EH (cell line): Measurements from ENCODE around the gene CCDC30.
"Not testable (repeated sequence)": the region's sequence is repeated elsewhere in the genome, so short reads cannot be mapped to it uniquely, and the experiment has no call there.

Experiments used
- DNase-seq: peaks from one replicate; pipeline ENCODE4 v3.0.0-alpha.2; 2015; ENCODE audit warnings: low read depth

CCDC30 gene

DNA sequence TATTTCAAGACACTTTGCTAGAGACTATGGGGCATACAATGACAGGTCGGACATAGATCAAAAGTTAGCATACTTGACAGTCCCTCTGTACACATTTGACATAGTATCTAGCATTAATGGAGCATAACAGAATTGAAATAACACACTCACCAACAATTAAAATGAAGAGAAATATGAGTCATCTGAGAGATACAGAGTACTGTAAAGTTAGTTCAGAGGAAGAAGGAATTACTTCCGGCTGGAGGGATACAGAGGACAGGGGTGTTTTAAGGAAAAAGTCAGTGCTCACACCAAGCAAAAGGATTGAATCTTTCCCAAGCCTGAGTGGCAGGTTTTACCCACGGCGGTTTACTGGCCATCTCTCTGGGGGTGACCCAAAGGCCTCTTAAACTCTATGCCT is 9.7 kb upstream of the CCDC30 start:
- peak; percentile 2 for DNase-seq

DNA sequence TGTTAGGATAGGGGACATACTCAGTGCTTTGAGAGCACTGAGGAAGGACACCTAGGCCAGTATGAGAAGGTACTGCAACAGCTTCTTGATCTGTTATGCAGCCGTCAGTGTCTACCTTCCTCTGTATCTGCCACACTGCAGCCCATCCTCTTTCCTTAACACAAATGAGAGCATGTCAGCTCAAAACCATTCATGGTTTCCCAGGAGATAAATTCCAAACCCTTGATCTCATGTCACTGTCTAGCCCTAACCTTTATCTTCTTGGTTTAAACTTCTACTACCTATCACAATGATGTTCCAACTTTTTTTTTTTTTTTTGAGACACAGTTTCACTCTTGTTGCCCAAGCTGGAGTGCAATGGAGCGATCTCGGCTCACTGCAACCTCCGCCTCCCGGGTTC is 8.7 kb upstream of the CCDC30 start:
- no peak for DNase-seq

DNA sequence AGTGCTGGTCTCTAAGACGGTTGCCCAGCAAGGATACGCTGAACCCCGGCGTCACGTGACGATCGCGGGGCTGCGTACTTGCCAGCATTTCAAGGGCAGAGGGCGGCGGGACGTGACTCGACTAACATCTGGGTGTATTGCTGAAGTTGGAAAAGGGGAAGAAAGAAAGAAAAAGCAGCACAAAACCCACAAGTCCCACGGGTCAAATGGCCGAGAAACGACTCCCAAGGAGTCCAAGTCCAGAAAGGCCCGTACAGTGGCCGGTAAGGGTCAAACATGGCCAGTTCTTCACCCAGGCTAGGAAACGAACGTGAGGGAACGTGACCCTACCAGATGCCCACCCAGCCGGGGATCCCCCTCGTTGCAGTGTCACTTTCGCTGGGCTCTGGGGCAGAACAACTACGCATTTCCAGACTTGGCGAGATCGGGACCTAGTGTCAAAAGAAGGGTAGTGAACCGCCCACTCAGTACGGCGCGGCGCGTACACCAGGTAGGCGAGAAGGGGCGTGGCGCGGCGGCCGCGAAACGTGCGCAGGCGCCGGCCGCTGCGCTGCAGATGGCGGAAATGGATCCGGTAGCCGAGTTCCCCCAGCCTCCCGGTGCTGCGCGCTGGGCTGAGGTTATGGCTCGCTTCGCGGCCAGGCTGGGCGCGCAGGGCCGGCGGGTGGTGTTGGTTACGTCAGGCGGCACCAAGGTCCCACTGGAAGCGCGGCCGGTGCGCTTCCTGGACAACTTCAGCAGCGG is 6.9 kb upstream of the CCDC30 start, which contains the start of the genes PPCS and ZMYND12:
Gene PPCS, plus strand, starts transcription at position 534 of the 744 bp plus-strand sequence. Its CDS starts 23 bp downstream, at position 557.
Gene ZMYND12, minus strand, starts transcription at position 13 of the 744 bp plus-strand sequence. CDS start 25 bp downstream, outside the sequence.
- DNase-seq, result peak; percentile 84

DNA sequence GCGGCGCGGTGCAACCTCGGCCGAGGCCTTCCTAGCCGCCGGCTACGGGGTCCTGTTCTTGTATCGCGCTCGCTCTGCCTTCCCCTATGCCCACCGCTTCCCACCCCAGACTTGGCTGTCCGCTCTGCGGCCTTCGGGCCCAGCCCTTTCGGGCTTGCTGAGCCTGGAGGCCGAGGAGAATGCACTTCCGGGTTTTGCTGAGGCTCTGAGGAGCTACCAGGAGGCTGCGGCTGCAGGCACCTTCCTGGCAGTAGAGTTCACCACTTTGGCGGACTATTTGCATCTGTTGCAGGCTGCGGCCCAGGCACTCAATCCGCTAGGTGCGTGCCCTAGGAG is 6.4 kb upstream of the CCDC30 start:
- peak; percentile 69 for DNase-seq

DNA sequence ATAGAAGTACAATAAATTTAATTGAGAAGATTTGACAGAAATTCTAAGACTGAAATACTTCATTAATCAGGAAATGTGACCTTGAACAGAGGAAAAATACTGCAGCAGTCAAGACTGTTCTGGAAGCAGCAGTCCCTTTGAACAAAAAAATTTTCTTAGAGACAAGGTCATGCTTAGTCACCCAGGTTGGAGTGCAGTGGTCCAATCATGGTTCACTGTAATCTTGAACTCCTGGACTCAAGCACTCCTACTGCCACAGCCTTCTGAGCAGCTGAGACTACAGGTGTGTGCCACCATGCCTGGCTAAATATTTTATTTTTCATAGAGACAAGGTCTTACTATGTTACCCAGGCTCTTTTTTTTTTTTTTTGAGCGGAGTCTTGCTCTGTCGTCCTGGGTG is 1.9 kb upstream of the CCDC30 start:
- no peak for DNase-seq

DNA sequence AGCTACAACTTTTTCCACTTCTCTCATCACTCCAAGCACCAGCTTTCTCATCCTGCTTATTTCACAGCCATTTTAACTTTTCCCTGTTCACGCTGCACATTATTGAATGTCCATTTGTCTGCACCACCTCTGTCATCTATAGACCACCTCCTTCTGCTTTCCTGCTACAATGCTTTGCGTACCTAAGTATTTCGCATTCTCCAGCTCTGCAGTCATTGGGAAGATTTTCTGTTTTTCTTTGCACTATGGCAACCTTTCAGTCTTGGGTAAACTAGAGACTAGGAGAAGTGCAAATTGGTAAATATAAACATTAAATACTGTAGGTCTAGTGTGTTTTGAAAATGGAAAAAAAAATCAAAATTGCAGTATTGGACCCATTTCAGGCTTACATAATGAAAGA is 835 bp downstream of the CCDC30 start:
- no peak for DNase-seq

DNA sequence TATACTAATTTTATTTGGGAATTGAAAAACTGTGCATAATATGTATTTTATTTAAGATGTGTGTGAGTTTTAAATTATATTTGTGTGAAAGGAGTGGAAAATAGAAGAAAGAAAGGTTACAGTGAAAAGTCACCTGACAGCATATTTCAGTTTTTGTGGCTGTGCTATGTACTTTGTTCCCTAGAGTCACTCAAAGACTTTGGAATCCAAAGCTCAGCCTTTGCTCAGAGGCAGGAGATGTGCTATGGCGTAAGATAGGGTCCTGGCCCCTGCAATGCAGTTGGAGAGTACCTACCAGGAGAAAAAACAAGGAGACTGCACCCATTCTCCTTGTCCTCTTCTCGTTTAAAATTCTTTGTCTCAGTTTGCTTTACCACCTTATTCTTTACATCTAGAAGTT is 2.9 kb downstream of the CCDC30 start:
- DNase-seq, result no peak

DNA sequence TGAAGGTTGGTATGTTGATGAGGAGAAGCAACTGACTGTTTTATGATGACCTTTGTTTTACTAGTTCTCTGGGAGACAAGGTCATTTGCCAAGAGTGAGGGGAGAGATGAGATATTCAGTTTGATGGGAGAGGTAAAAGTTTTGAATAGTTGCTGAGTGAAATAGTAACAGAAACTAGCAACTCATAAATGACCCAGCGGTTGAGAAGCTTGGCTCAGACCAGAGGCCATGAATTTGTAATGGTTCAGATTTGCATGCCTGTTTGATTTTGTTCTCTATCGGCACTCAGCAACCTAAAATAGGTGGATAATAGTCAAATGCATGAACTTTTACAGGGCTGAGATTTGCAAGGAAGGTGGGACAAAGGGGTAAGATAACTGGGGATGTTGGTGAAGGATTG is 6.6 kb downstream of the CCDC30 start:
- no peak for DNase-seq

DNA sequence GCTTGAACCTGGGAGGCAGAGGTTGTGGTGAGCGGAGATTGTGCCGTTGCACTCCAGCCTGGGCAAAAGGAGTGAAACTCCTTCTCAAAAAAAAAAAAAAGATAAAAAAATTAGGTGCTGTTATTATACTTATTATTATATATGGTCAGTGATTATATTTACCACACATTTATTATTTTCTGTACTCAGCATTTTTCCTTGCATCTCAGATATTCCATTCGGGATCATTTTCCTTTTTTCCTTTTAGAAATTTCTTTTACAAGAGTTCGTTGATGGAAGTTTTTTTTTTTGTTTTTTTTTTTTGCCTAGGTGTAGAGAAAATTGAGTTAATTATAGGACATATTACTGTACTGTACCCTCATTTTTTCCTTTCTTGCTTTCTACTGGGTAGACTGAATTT is 13.5 kb downstream of the CCDC30 start:
- DNase-seq, result no peak

DNA sequence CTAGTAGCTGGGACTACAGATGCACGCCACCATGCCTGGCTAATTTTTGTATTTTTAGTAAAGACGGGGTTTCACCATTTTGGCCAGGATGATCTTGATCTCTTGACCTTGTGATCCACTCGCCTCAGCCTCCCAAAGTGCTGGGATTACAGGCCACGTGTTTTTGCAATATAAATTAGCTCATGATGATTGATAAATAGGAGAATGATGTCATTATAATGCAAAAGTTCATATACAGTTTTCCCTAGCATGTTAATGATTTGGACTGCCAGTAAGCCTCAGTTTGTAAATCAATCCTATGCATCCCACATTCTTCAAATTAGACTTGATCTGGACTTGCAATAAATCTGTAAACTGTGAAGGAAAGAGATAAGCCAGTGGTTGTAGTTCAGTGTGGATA is 14.3 kb downstream of the CCDC30 start:
- not testable (repeated sequence) for DNase-seq

DNA sequence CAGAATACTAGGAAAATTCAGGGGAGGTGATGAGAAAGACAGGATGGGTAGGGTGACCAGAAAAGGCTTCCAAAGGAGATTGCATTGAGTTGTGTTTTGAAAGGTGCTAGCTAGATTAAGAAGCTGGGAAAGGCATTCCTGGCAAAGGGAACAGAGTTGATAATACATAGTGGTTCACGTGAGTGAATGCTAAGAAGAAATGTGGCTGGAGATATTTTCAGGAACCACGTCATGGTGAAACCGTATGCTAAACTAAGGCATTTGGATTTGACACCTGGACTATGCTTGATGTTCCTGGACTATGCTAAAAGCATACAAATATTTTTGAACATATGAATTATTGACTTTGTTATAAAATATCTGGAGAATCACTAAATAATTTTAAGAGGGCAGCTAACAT is 14.7 kb downstream of the CCDC30 start:
- no peak for DNase-seq

DNA sequence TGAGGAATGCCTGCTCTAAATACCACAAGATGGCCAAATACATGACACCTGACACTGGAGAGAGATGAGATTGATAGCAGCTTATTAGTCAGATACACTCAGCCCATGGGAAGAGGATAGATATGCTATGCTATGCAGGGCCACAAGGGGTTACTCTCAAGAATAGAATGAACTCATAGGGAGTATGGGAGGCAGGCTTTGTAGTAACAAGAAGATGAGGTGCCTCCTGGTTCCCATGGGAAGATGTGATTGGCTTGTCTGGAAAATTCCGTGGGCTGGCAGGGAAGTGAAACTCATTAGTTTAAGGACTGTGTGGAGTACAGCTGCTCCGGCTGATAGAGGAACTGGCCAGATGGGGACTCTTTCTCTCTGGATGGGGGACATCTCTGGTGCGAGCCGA is 16.5 kb downstream of the CCDC30 start:
- peak; percentile 18 for DNase-seq

DNA sequence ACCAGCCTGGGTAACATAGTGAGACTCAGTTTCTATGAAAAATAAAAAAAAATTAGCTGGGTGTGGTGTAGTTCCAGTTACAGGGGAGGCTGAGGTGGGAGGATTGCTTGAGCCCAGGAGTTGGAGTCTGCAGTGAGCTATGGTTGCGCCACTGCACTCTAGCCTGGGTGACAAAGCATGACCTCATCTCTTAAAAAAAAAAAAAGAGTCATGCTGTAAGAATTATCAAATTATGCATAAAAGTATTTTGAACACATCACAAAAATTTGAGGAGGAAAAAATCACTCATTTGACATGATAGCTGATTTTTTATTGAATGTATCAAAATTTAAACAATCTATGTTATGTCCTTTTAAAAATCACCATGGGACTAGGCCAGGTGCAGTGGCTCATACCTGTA is 17.8 kb downstream of the CCDC30 start:
- DNase-seq, result no peak

DNA sequence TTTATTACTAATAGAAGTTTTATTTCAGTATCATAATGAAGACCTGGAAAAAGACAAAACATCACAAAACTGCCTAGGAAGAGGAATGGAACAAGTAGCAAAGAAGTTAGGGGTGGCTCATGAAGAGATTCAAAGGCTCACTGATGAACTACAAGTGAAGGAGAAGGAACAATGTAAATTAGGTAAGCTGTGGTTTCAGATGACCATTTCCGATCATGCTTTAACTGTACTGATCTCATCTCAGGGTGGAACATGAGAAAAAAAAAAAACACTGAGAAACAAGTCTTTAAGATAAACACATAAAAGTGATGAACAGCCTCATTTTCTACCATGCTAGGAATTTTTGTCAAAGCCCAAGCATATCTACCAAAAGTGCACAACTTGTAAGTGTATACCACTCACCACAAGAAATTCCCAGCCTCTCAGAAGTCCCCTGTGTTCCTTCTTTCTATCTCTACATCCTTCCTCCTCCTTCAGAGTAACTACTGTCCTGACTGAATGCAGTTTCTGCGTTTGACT is 19.6 kb downstream of the CCDC30 start:
- peak; percentile 5 for DNase-seq

DNA sequence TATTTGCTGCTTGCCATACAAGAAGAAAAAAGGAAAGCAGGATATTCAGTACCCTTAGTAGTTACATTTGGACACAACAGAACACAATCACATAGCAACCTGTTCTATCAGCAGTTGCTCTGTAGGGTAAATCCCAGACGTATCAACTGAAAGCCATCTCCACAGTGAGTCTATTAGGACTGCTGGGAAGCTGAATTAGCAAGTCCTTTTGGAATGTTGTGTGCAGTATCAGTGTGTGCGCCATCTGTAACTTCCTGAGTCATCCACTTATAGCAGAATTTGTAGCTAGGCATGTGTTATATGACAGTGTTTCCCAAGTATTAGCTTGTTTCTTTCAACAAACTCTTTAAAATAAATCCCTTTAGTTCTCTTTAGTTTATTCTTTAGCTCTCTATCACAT is 21.3 kb downstream of the CCDC30 start:
- peak; percentile 86 for DNase-seq

DNA sequence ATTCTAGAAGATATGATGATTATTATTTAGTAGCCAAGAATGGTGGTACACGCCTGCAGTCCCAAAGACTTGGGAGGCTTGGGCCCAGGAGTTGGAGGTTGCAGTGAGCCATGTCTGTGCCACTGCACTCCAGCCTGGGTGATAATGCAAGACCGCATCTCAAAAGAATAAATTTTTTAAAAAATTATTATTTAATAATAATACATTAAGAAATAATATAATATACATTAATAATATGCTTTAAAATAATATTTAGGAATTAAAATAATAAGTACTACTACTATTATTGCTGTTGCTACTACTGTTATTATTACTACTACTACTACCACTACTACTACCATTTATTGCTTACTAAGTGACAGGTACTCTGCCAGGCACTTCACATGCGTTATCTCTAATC is 27.2 kb downstream of the CCDC30 start:
- no peak for DNase-seq

DNA sequence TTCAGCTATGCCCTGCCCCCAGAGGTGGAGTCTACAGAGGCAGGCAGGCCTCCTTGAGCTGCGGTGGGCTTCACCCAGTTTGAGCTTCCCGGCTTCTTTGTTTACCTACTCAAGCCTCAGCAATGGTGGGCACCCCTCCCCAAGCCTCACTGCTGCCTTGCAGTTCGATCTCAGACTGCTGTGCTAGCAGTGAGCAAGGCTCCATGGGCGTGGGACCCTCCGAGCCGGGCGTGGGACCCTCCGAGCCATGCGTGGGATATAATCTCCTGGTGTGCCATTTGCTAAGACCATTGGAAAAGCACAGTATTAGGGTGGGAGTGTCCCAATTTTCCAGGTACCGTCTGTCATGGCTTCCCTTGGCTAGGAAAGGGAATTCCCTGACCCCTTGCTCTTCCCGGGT is 38.9 kb downstream of the CCDC30 start:
- DNase-seq, result not testable (repeated sequence)

DNA sequence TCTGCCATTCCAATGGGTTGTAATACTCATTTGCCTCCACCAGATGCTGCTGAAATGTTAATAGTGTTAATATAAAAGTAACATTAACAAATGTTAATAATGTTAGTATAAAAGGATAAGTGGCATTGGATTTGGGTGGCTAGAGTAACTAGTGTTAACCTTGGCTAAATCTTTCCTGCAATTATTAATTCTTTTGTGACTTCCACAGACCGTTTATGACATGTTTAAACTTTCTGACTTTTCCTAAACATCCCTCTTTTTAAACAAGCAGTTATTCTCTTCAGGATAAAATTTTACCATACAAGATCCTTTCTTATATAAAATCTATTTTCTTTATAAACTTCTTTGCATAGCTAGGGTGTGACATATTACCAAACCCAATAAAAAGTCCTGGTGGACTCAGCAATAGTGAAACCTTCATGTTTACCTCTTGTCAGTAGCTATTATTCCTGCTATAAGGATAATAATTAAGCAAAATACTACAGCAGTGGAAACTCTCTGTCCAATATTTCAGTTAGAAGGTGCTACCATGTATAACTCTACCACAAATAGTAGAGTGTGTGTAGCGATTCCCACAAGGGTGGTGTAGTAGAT is 41.5 kb downstream of the CCDC30 start:
- DNase-seq, result no peak

DNA sequence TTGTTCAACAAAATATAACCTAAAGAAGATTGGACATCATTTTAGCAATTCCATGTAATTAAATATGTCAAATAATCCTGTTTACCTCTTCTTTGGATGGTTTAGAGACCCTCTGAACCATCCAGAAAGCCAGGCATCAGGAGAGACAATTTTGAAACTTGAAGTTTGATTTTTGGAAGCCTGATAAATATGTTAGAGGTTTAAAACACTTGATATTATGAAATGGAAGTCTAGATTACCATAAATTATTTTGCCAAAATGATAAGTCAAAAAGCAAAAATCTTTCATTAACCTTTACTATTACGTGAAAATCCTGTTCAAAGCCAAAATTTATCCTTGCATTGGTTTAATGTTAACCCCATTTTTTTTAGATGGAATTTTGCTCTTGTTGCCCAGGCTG is 43.5 kb downstream of the CCDC30 start:
- no peak for DNase-seq

DNA sequence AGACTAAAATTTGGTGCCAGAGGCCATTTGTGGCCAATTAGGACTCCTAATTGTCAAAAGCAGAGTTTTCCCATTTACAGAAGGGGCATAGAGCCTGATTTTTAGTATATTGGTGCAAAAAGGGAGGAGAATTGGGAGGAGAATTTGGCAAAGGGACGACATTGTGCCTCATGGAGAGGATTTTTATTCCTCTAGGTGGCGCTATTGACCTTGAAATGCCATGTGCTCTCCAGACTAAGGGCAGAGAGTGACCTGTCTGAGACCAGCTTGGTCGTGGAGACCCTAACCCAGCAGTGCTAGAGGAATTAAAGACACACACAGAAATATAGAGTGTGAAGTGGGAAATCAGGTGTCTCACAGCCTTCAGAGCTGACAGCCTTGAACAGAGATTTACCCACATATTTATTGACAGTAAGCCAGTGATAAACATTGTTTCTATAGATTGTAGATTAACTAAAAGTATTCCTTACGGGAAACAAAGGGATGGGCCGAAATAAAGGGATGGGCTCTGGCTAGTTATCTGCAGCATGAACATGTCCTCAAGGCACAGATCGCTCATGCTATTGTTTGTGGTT is 48.6 kb downstream of the CCDC30 start:
- DNase-seq, result peak; percentile 15

DNA sequence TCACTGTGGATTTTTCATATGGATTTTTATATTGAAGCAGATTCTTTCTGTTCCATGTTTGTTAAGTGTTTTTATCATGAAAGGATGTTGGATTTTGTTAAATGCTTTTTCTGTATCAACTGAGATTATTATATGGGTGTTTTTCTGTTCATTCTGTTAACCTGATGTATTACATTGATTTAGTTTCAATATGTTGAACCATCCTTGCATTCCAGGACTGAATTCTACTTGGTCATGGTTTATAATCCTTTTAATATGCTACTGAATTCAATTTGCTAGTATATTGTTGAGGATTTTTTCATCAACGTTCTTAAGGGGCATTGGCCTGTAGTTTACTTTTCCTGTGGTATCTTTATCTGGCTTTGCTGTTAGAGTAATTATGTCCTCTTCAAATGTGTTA is 55.8 kb downstream of the CCDC30 start:
- DNase-seq, result no peak

DNA sequence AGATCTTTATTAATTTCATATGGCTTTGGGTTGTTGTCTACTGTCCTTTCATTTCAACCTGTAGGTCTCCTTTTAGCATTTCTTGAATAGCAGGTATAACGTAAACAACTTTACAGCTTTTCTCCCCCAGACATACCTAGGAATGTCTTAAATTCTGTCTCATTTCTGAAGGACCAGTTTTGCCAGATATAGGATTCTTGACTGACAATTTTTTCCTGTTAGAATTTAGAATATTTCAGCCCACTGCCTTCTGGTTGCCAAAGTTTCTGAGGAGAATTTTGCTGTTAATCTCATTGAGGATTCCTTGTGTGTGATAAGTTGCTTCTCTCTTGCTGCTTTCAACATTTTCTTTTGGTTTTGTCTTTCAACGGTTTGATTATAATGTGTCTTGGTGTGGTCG is 60.1 kb downstream of the CCDC30 start:
- DNase-seq, result no peak

DNA sequence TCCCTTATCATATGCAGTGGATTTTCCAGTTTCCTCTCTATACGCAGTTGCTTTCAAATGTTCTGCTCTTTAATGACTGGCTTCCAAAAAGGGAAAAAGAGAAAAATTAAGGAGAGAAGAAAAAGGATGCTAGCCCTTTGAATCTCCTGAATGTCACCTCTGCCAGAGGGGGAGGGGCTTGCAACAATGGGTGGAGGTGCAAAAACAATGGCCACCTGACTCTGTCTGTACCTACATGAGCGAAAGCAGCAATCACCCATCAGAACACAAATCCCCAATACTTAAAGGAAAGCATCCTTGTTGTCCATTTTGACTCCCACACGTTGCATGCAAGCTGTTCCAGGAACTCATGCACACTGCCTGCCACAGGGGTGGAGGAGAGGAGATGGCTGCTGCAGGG is 61.2 kb downstream of the CCDC30 start:
- DNase-seq, result no peak
